H9 (cell line): ENCODE measurements around the gene ALKBH5. TPM values are rescaled to one million over a fixed set of nuclear protein-coding genes. Genes with fewer than 3 reads are reported as not detected.

Experiments
- DNase-seq: peaks from one replicate; pipeline ENCODE4 v3.0.0-alpha.2; 2017
- H2AFZ ChIP-seq: one replicate; pipeline ENCODE4 v1.6.1; 2013; ENCODE audit warnings: mild to moderate bottlenecking, low read length, control low read depth, moderate library complexity
- H2AK5ac ChIP-seq: 2 replicates; pipeline ENCODE4 v1.6.1; 2013; ENCODE audit warnings: low read length, control low read depth, mixed read lengths; ENCODE audit not compliant: insufficient read length
- H2BK120ac ChIP-seq: one replicate; pipeline ENCODE4 v1.6.1; 2013; ENCODE audit warnings: low read depth, mild to moderate bottlenecking, low read length, control low read depth, inconsistent platforms; ENCODE audit not compliant: poor library complexity, severe bottlenecking
- H2BK12ac ChIP-seq: 2 replicates; pipeline ENCODE4 v1.6.1; 2013; ENCODE audit warnings: low read length, control low read depth, mixed read lengths, low read depth; ENCODE audit not compliant: insufficient read length
- H2BK15ac ChIP-seq: 2 replicates; pipeline ENCODE4 v1.6.1; 2013; ENCODE audit warnings: low read depth, low read length, control low read depth
- H2BK20ac ChIP-seq: one replicate; pipeline ENCODE4 v1.6.1; 2013; ENCODE audit warnings: low read depth, mild to moderate bottlenecking, low read length, control low read depth, inconsistent platforms; ENCODE audit not compliant: poor library complexity, severe bottlenecking
- H2BK5ac ChIP-seq: 2 replicates; pipeline ENCODE4 v1.6.1; 2013; ENCODE audit warnings: low read length, control low read depth, mixed read lengths; ENCODE audit not compliant: insufficient read length
- H3K14ac ChIP-seq: 2 replicates; pipeline ENCODE4 v1.6.1; 2013; ENCODE audit warnings: low read length, control low read depth; ENCODE audit not compliant: insufficient read depth
- H3K18ac ChIP-seq: 2 replicates; pipeline ENCODE4 v1.6.1; 2013; ENCODE audit warnings: low read depth, mild to moderate bottlenecking, mixed read lengths, low read length, control low read depth; ENCODE audit not compliant: insufficient read length
- H3K23ac ChIP-seq: 2 replicates; pipeline ENCODE4 v1.6.1; 2013; ENCODE audit warnings: low read length, control low read depth, mixed read lengths, low read depth; ENCODE audit not compliant: insufficient read length
- H3K23me2 ChIP-seq: 2 replicates; pipeline ENCODE4 v1.6.1; 2013; ENCODE audit warnings: low read depth, mild to moderate bottlenecking, mixed read lengths, low read length, control low read depth; ENCODE audit not compliant: insufficient read length, poor library complexity, severe bottlenecking
- H3K27ac ChIP-seq: 2 replicates; pipeline ENCODE4 v1.5.1; 2013; ENCODE audit warnings: low read length, control low read depth, mixed read lengths, low read depth; ENCODE audit not compliant: insufficient read length
- H3K27me3 ChIP-seq: 2 replicates; pipeline ENCODE4 v1.6.1; 2013; ENCODE audit warnings: low read length, control low read depth, inconsistent platforms; ENCODE audit not compliant: insufficient read depth
- H3K4ac ChIP-seq: 2 replicates; pipeline ENCODE4 v1.6.1; 2013; ENCODE audit warnings: low read depth, mild to moderate bottlenecking, control low read depth, inconsistent platforms, low read length, moderate library complexity
- H3K4me1 ChIP-seq: 2 replicates; pipeline ENCODE4 v1.6.1; 2013; ENCODE audit warnings: low read length, control low read depth, inconsistent platforms; ENCODE audit not compliant: insufficient read depth
- H3K4me2 ChIP-seq: 2 replicates; pipeline ENCODE4 v1.6.1; 2013; ENCODE audit warnings: low read length, control low read depth, mixed read lengths; ENCODE audit not compliant: insufficient read length, insufficient read depth
- H3K56ac ChIP-seq: 2 replicates; pipeline ENCODE4 v1.6.1; 2013; ENCODE audit warnings: low read depth, mild to moderate bottlenecking, mixed read lengths, low read length, control low read depth; ENCODE audit not compliant: insufficient read length
- H3K79me1 ChIP-seq: 2 replicates; pipeline ENCODE4 v1.6.1; 2013; ENCODE audit warnings: low read depth, mild to moderate bottlenecking, moderate library complexity, low read length, control low read depth, inconsistent platforms; ENCODE audit not compliant: insufficient read depth, poor library complexity, severe bottlenecking
- H3K79me2 ChIP-seq: 2 replicates; pipeline ENCODE4 v1.6.1; 2013; ENCODE audit warnings: low read length, control low read depth, inconsistent platforms; ENCODE audit not compliant: insufficient read depth
- H3K9ac ChIP-seq: 2 replicates; pipeline ENCODE4 v1.6.1; 2013; ENCODE audit warnings: low read length, control low read depth, mixed read lengths; ENCODE audit not compliant: insufficient read length; ENCODE audit errors: extremely low read depth
- H3K9me3 ChIP-seq: one replicate; pipeline ENCODE4 v1.6.1; 2013; ENCODE audit warnings: low read depth, low read length, inconsistent platforms; ENCODE audit not compliant: control insufficient read depth
- H3T11ph ChIP-seq: one replicate; pipeline ENCODE4 v1.6.1; 2013; ENCODE audit warnings: mild to moderate bottlenecking, low read length, control low read depth, inconsistent platforms
- H4K20me1 ChIP-seq: one replicate; pipeline ENCODE4 v1.6.1; 2013; ENCODE audit not compliant: control insufficient read depth, insufficient read length, insufficient read depth
- H4K5ac ChIP-seq: 2 replicates; pipeline ENCODE4 v1.6.1; 2013; ENCODE audit warnings: low read depth, mild to moderate bottlenecking, mixed read lengths, low read length, control low read depth; ENCODE audit not compliant: insufficient read length
- H4K8ac ChIP-seq: replicated peaks from 2 replicates; pipeline ENCODE4 v1.6.1; 2013; ENCODE audit warnings: low read length, control low read depth, mixed read lengths, low read depth; ENCODE audit not compliant: insufficient read length
- H4K91ac ChIP-seq: 2 replicates; pipeline ENCODE4 v1.6.1; 2013; ENCODE audit warnings: low read depth, mild to moderate bottlenecking, moderate library complexity, mixed read lengths, low read length, control low read depth; ENCODE audit not compliant: insufficient read length
- H3K27ac Mint-ChIP-seq, 3 experiments: 2 replicates in 2 of 3; 3 replicates in 1 of 3; pipeline ENCODE4 v1.8.0; 2020 to 2021; ENCODE audit warnings: mixed read lengths in 3 of 3, mild to moderate bottlenecking in 1 of 3, moderate library complexity in 1 of 3
- H3K27me3 Mint-ChIP-seq: 2 replicates; pipeline ENCODE4 v1.8.0; 2021; ENCODE audit warnings: low read depth, mild to moderate bottlenecking, moderate library complexity, mixed read lengths
- H3K36me3 Mint-ChIP-seq, 3 experiments: 2 replicates in 2 of 3; 3 replicates in 1 of 3; pipeline ENCODE4 v1.8.0; 2020 to 2021; ENCODE audit warnings: low read depth in 3 of 3, mixed read lengths in 3 of 3; ENCODE audit not compliant: insufficient read depth in 1 of 3
- H3K4me1 Mint-ChIP-seq, 2 experiments: 2 replicates each; pipeline ENCODE4 v1.8.0; 2020; ENCODE audit warnings: mixed read lengths in 2 of 2
- H3K4me3 Mint-ChIP-seq, 2 experiments: 2 replicates in 1 of 2; 3 replicates in 1 of 2; pipeline ENCODE4 v1.8.0; 2020 to 2021; ENCODE audit warnings: mild to moderate bottlenecking in 2 of 2, mixed read lengths in 2 of 2, moderate library complexity in 1 of 2
- H3K9me3 Mint-ChIP-seq, 2 experiments: 2 replicates in 1 of 2; 3 replicates in 1 of 2; pipeline ENCODE4 v1.8.0; 2020; ENCODE audit warnings: mild to moderate bottlenecking in 2 of 2, mixed read lengths in 2 of 2, moderate library complexity in 1 of 2
- WGBS: extraction: QIAGEN DNeasy Blood & Tissue Kit; methylation state at CpG from one replicate; pipeline ENCODE4 v1.1.7; 2013; ENCODE audit warnings: missing lambda C conversion rate, low lambda C conversion rate, mixed read lengths; ENCODE audit not compliant: insufficient read length; ENCODE audit errors: extremely low coverage; 5-methylcytosine and 5-hydroxymethylcytosine counted together
- total RNA-seq: library from RNA; stranded (reverse); gene quantifications from 2 replicates; pipeline ENCODE4 v1.2.1, GENCODE V29; 2021
- TF ChIP-seq, protein P1 (sequence below): fragments of 200-600 bp; sonication (generic); conservative IDR thresholded peaks from 3 replicates; pipeline ENCODE4 v1.8.0; 2021; ENCODE audit warnings: antibody characterized with exemption, mild to moderate bottlenecking

Gene ALKBH5
- total RNA-seq, 1 experiment from 2014 or later: 89.8 TPM

DNA sequence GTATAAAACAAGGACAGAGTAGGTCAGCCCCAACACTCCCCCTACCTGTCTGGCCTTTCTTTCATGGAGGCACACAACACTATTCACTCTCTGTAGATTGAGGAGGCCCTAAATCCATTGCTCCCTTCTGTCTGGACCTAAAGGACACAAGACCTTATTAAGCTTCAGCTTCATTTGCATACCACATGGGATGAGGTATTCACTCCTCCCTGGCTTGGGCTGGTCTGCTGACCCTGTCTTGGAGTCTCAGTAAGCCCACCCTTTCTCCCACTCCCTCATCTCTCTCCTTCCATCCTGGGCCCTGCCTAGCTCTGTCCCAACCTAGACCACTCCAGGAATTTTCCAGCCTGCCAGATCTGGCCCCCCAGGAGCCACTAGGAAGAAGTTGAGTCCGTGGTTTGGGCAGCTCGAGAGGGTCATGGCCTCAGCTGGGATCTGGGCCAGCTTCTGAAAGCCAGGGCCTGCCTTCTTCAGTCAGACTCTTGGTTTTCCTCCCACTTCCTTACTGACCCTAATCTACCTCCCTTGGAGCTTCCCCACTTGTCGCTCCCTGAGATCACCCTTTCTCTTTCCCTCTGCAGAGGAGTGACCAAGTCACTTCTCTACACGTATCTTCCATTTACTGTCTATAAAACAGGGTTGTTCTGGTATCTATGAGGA, 35.3 kb downstream of the ALKBH5 start:
- no peak for DNase-seq
- Histone ChIP-seq H3K27ac (no peak overlapping the region), H3K79me2 (no peaks in the 10 kb centered on the region), H3K9me3 (no peaks in the 10 kb centered on the region), H2BK20ac (no peak overlapping the region), H3K4me2 (no peak overlapping the region), H3K9ac (no peak overlapping the region), H2BK15ac (no peak overlapping the region), H2AFZ (no peak overlapping the region), H2AK5ac (no peak overlapping the region), H4K91ac (no peak overlapping the region), H4K8ac (no peak overlapping the region), H3K56ac (no peak overlapping the region), H3K27me3 (no peaks in the 10 kb centered on the region), H4K20me1 (no peaks in the 10 kb centered on the region), H2BK12ac (no peak overlapping the region), H3K18ac (no peak overlapping the region), H3K79me1 (no peaks in the 10 kb centered on the region), H3K4me1 (no peaks in the 10 kb centered on the region; the same call in 1 of the 2 replicates), H3K23ac (no peak overlapping the region), H3K14ac (no peak overlapping the region), H2BK5ac (no peak overlapping the region), H3K4ac (no peak overlapping the region), H4K5ac (no peak overlapping the region), H3T11ph (no peak overlapping the region), H2BK120ac (no peak overlapping the region), H3K23me2 (no peaks in the 10 kb centered on the region)
- Mint-ChIP-seq H3K27me3 (no peaks in the 10 kb centered on the region), H3K27ac (peak overlapping the region in 2 of 3 experiments; percentile 54 to 67; a peak in 4 of 7 replicates), H3K9me3 (no peaks in the 10 kb centered on the region; a peak in 1 of 5 replicates), H3K4me1 (peaks cover 7 to 19% of the 10 kb centered on the region in 2 experiments), H3K4me3 (no peak overlapping the region), H3K36me3 (no peaks in the 10 kb centered on the region; a peak in 2 of 7 replicates)
- TF ChIP-seq, protein P1, sequence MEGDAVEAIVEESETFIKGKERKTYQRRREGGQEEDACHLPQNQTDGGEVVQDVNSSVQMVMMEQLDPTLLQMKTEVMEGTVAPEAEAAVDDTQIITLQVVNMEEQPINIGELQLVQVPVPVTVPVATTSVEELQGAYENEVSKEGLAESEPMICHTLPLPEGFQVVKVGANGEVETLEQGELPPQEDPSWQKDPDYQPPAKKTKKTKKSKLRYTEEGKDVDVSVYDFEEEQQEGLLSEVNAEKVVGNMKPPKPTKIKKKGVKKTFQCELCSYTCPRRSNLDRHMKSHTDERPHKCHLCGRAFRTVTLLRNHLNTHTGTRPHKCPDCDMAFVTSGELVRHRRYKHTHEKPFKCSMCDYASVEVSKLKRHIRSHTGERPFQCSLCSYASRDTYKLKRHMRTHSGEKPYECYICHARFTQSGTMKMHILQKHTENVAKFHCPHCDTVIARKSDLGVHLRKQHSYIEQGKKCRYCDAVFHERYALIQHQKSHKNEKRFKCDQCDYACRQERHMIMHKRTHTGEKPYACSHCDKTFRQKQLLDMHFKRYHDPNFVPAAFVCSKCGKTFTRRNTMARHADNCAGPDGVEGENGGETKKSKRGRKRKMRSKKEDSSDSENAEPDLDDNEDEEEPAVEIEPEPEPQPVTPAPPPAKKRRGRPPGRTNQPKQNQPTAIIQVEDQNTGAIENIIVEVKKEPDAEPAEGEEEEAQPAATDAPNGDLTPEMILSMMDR: no peak
- WGBS: no CpG with 5 or more reads among the region's 4 CpGs
